K562 (cell line): ENCODE data around the gene FAM171A1. TPM values are rescaled to one million over a fixed set of nuclear protein-coding genes. Genes with fewer than 3 reads are reported as not detected.

ENCODE experiments used
- ATAC-seq: fragments of 200-7000 bp; cut with Tn5 transposase; 3 replicates; pipeline ENCODE4 v1.9.1; 2020; ENCODE audit warnings: moderate library complexity
- BruUV-seq: library from RNA; stranded (reverse); fragments of 400-500 nt; replicated peaks from 2 replicates; lab custom pipeline; 2021; lab: Mats Ljungman, UMichigan
- CTCF ChIA-PET: fragments of 300-600 bp; formaldehyde crosslinking; extraction: SDS; loops from one replicate; lab custom pipeline; 2021; ENCODE audit warnings: low intra/inter-chr PET ratio; lab: Yijun Ruan, JAX
- POLR2A ChIA-PET: fragments of 300-600, 350-650 bp; sonication (Branson Sonifier 250); formaldehyde crosslinking; extraction: SDS; loops from one replicate; lab custom pipeline; 2021; ENCODE audit warnings: antibody characterized with exemption, inconsistent platforms; lab: Yijun Ruan, JAX
- DNase-seq, 4 experiments: peaks; one replicate each; pipeline versions ENCODE4 v3.0.0 to v3.0.0-alpha.2; 2011 to 2018; ENCODE audit warnings: low spot score in 3 of 4, mixed read lengths in 3 of 4; ENCODE audit errors: extremely low read depth in 1 of 4
- FAIRE-seq: peaks from 2 replicates; lab custom pipeline; 2011; peaks lifted over from hg19 to GRCh38; lab: Jason Lieb, UNC
- H2AFZ ChIP-seq: 2 replicates; pipeline ENCODE4 v1.6.0; 2011; ENCODE audit warnings: low read depth, low read length, control low read depth, inconsistent platforms
- H3K27ac ChIP-seq: fragments of 200-600 bp; 3 replicates; pipeline ENCODE4 v1.8.0; 2011; ENCODE audit warnings: low read depth, mild to moderate bottlenecking, control low read depth, inconsistent platforms, low read length, moderate library complexity, mixed read lengths; ENCODE audit errors: extremely low read depth
- H3K27me3 ChIP-seq, 2 experiments: fragments of 300-600 bp in 1 of 2; 2 replicates in 1 of 2; 3 replicates in 1 of 2; pipeline versions ENCODE4 v1.6.0 to v1.8.0; 2011; ENCODE audit warnings: inconsistent platforms in 2 of 2, low read length in 2 of 2, mild to moderate bottlenecking in 1 of 2, mixed read lengths in 1 of 2, moderate library complexity in 1 of 2; ENCODE audit not compliant: control insufficient read depth in 2 of 2, insufficient read depth in 2 of 2
- H3K36me3 ChIP-seq: fragments of 300-600 bp; 3 replicates; pipeline ENCODE4 v1.8.0; 2011; ENCODE audit warnings: mild to moderate bottlenecking, low read length, inconsistent platforms; ENCODE audit not compliant: control insufficient read depth, insufficient read depth
- H3K4me1 ChIP-seq, 2 experiments: fragments of 200-600 bp in 1 of 2; replicated peaks in 1 of 2; 2 replicates in 1 of 2; 3 replicates in 1 of 2; pipeline versions ENCODE4 v1.5.1 to v1.8.0; 2011; ENCODE audit warnings: inconsistent platforms in 2 of 2, low read length in 2 of 2, mild to moderate bottlenecking in 1 of 2, mixed read lengths in 1 of 2, moderate library complexity in 1 of 2; ENCODE audit not compliant: control insufficient read depth in 2 of 2, insufficient read depth in 2 of 2
- H3K4me2 ChIP-seq: 2 replicates; pipeline ENCODE4 v1.6.1; 2011; ENCODE audit warnings: low read length, control low read depth, inconsistent platforms, mixed read lengths; ENCODE audit not compliant: insufficient read depth
- H3K4me3 ChIP-seq: fragments of 200-600 bp; sonication (generic), shearing (Covaris generic); 2 replicates; pipeline ENCODE4 v1.5.1; 2016; ENCODE audit warnings: control low read depth, inconsistent platforms
- H3K79me2 ChIP-seq: fragments of 200-600 bp; 3 replicates; pipeline ENCODE4 v1.8.0; 2011; ENCODE audit warnings: low read length, inconsistent platforms; ENCODE audit not compliant: control insufficient read depth, insufficient read depth
- H3K9ac ChIP-seq, 2 experiments: 2 replicates each; pipeline versions ENCODE4 v1.6.0 to v1.6.1; 2011; ENCODE audit warnings: low read depth in 2 of 2, low read length in 2 of 2, control low read depth in 1 of 2, inconsistent platforms in 1 of 2, mild to moderate bottlenecking in 1 of 2, mixed read lengths in 1 of 2; ENCODE audit not compliant: insufficient read depth in 1 of 2
- H3K9me1 ChIP-seq: one replicate; pipeline ENCODE4 v1.6.0; 2011; ENCODE audit warnings: inconsistent platforms, mild to moderate bottlenecking, low read length, moderate library complexity; ENCODE audit not compliant: control insufficient read depth, insufficient read depth
- H3K9me3 ChIP-seq: replicated peaks from 2 replicates; pipeline ENCODE4 v1.5.1; 2011; ENCODE audit warnings: low read depth, low read length, inconsistent platforms; ENCODE audit not compliant: control insufficient read depth, insufficient read depth
- H4K20me1 ChIP-seq: replicated peaks from 2 replicates; pipeline ENCODE4 v1.6.1; 2011; ENCODE audit warnings: low read length, inconsistent platforms, mixed read lengths; ENCODE audit not compliant: control insufficient read depth, insufficient read depth
- FOXJ2 ChIP-seq: fragments of 200-800 bp; sonication (Bioruptor generic); IDR thresholded peaks from 2 replicates; pipeline ENCODE4 v1.6.1; 2016; ENCODE audit warnings: missing genetic modification characterization, missing compliant biosample characterization
- RBM14 ChIP-seq: fragments of 200-400 bp; formaldehyde crosslinking; IDR thresholded peaks from 2 replicates; pipeline ENCODE4 v1.6.1; 2018; ENCODE audit warnings: low read depth, mild to moderate bottlenecking, low read length, moderate library complexity, borderline replicate concordance; ENCODE audit not compliant: insufficient read depth
- SUPT5H ChIP-seq: fragments of 450-650 bp; IDR thresholded peaks from 2 replicates; pipeline ENCODE4 v1.6.1; 2016
- TFAM ChIP-seq: fragments of 250-450 bp; sonication (Bioruptor Pico); conservative IDR thresholded peaks from 2 replicates; pipeline ENCODE4 v1.5.0; 2021; ENCODE audit warnings: mild to moderate bottlenecking, moderate library complexity
- ZNF778 ChIP-seq: fragments of 450-650 bp; formaldehyde crosslinking; IDR thresholded peaks from 2 replicates; pipeline ENCODE4 v1.4.0; 2020; ENCODE audit warnings: mild to moderate bottlenecking, moderate library complexity
- WGBS: fragments of 100-300 bp; shearing (Covaris generic); methylation state at CpG from one replicate; pipeline ENCODE4 v1.1.6; 2016; ENCODE audit warnings: low coverage, mixed read lengths; ENCODE audit not compliant: insufficient coverage; ENCODE audit errors: missing lambda C conversion rate; 5-methylcytosine and 5-hydroxymethylcytosine counted together
- in situ Hi-C: fragments of 300-500 bp; cut with MboI; formaldehyde crosslinking; loops from 4 replicates; pipeline ENCODE4 v1.15.0; 2018; ENCODE audit warnings: inconsistent platforms, mixed read lengths
- intact Hi-C: fragments of 100-400 bp; cut with micrococcal nuclease; formaldehyde crosslinking; loops from 2 replicates; pipeline ENCODE4 v1.14.2; 2022
- polyA plus RNA-seq, 8 experiments: library from polyadenylated mRNA; depleted of rRNA in 4 of 8; stranded (reverse) in 5 of 8; unstranded in 3 of 8; fragments of >200 nt; fragmentation: Nextera tagmentation in 2 of 8; fragmentation: Illumina TruSeq in 1 of 8; extraction: Ambion mirVana in 2 of 8; extraction: Trizol in 1 of 8; gene quantifications; 2 replicates each; pipeline versions ENCODE4 v1.2.1 to v1.2.3, GENCODE V29; 2011 to 2014; ENCODE audit warnings: inconsistent platforms in 1 of 8, missing spikeins in 1 of 8
- total RNA-seq, 7 experiments: library from RNA; depleted of rRNA in 6 of 7; stranded (reverse); fragments of >200 nt in 6 of 7; fragmentation: Illumina TruSeq in 2 of 7; extraction: Trizol in 2 of 7; gene quantifications; 2 replicates each; pipeline versions ENCODE4 v1.2.1 to v1.2.3, GENCODE V29; 2011 to 2021; ENCODE audit warnings: low replicate concordance in 1 of 7
- TF ChIP-seq, protein P1 (sequence below): sonication (generic); formaldehyde crosslinking; IDR thresholded peaks from 2 replicates; pipeline ENCODE4 v1.8.1; 2022; ENCODE audit warnings: missing genetic modification reagents
- TF ChIP-seq, protein P2 (sequence below): fragments of 200-600 bp; sonication (generic); IDR thresholded peaks from one replicate; pipeline ENCODE4 v1.6.1; 2012; ENCODE audit warnings: mild to moderate bottlenecking, low read depth, low read length, inconsistent platforms

Gene FAM171A1
- total and polyA plus RNA-seq, 9 of the 15 experiments (the other 6 are each of a cell fraction or from before 2014, with no cell fraction given): 0.51 to 8.2 (median 4.8) TPM

DNA sequence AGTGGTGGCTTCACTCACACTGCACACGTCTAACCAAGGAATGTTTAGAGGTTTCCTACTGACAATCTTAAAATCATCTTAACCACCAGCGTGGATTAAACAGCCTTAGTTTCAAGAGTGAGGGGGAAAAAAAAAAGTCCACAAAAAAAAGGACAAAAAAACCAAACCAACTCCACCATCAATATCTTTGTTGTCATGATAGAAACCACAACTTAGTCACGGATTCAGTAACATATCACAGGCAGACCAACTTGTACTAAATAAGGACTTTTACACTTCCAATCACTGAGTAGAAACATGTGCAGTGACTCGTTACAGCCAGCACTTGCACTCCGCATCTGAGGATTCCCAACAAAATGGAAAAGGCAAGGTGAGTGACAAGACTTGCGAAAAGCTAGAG, 46.5 kb downstream of the FAM171A1 start:
- H3K27ac ChIP-seq: no peak overlapping the region; the same call in 2 of the 3 replicates
- no peaks in the 10 kb centered on the region for H3K9me3 ChIP-seq
- no peak for ATAC-seq
- H3K27me3 ChIP-seq: no peaks in the 10 kb centered on the region; a peak in 1 of 5 replicates
- intact Hi-C loops (no loop called here), in situ Hi-C loops (no loop called here)
- TF ChIP-seq, protein P1, sequence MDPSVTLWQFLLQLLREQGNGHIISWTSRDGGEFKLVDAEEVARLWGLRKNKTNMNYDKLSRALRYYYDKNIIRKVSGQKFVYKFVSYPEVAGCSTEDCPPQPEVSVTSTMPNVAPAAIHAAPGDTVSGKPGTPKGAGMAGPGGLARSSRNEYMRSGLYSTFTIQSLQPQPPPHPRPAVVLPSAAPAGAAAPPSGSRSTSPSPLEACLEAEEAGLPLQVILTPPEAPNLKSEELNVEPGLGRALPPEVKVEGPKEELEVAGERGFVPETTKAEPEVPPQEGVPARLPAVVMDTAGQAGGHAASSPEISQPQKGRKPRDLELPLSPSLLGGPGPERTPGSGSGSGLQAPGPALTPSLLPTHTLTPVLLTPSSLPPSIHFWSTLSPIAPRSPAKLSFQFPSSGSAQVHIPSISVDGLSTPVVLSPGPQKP (CRISPR knock-in tag): no peak
- no peak for TF ChIP-seq SUPT5H
- no peak for TF ChIP-seq TFAM
- TF ChIP-seq ZNF778 (CRISPR knock-in tag): no peak
- TF ChIP-seq RBM14: no peak
- TF ChIP-seq FOXJ2 (tag): no peak
- TF ChIP-seq, protein P2, sequence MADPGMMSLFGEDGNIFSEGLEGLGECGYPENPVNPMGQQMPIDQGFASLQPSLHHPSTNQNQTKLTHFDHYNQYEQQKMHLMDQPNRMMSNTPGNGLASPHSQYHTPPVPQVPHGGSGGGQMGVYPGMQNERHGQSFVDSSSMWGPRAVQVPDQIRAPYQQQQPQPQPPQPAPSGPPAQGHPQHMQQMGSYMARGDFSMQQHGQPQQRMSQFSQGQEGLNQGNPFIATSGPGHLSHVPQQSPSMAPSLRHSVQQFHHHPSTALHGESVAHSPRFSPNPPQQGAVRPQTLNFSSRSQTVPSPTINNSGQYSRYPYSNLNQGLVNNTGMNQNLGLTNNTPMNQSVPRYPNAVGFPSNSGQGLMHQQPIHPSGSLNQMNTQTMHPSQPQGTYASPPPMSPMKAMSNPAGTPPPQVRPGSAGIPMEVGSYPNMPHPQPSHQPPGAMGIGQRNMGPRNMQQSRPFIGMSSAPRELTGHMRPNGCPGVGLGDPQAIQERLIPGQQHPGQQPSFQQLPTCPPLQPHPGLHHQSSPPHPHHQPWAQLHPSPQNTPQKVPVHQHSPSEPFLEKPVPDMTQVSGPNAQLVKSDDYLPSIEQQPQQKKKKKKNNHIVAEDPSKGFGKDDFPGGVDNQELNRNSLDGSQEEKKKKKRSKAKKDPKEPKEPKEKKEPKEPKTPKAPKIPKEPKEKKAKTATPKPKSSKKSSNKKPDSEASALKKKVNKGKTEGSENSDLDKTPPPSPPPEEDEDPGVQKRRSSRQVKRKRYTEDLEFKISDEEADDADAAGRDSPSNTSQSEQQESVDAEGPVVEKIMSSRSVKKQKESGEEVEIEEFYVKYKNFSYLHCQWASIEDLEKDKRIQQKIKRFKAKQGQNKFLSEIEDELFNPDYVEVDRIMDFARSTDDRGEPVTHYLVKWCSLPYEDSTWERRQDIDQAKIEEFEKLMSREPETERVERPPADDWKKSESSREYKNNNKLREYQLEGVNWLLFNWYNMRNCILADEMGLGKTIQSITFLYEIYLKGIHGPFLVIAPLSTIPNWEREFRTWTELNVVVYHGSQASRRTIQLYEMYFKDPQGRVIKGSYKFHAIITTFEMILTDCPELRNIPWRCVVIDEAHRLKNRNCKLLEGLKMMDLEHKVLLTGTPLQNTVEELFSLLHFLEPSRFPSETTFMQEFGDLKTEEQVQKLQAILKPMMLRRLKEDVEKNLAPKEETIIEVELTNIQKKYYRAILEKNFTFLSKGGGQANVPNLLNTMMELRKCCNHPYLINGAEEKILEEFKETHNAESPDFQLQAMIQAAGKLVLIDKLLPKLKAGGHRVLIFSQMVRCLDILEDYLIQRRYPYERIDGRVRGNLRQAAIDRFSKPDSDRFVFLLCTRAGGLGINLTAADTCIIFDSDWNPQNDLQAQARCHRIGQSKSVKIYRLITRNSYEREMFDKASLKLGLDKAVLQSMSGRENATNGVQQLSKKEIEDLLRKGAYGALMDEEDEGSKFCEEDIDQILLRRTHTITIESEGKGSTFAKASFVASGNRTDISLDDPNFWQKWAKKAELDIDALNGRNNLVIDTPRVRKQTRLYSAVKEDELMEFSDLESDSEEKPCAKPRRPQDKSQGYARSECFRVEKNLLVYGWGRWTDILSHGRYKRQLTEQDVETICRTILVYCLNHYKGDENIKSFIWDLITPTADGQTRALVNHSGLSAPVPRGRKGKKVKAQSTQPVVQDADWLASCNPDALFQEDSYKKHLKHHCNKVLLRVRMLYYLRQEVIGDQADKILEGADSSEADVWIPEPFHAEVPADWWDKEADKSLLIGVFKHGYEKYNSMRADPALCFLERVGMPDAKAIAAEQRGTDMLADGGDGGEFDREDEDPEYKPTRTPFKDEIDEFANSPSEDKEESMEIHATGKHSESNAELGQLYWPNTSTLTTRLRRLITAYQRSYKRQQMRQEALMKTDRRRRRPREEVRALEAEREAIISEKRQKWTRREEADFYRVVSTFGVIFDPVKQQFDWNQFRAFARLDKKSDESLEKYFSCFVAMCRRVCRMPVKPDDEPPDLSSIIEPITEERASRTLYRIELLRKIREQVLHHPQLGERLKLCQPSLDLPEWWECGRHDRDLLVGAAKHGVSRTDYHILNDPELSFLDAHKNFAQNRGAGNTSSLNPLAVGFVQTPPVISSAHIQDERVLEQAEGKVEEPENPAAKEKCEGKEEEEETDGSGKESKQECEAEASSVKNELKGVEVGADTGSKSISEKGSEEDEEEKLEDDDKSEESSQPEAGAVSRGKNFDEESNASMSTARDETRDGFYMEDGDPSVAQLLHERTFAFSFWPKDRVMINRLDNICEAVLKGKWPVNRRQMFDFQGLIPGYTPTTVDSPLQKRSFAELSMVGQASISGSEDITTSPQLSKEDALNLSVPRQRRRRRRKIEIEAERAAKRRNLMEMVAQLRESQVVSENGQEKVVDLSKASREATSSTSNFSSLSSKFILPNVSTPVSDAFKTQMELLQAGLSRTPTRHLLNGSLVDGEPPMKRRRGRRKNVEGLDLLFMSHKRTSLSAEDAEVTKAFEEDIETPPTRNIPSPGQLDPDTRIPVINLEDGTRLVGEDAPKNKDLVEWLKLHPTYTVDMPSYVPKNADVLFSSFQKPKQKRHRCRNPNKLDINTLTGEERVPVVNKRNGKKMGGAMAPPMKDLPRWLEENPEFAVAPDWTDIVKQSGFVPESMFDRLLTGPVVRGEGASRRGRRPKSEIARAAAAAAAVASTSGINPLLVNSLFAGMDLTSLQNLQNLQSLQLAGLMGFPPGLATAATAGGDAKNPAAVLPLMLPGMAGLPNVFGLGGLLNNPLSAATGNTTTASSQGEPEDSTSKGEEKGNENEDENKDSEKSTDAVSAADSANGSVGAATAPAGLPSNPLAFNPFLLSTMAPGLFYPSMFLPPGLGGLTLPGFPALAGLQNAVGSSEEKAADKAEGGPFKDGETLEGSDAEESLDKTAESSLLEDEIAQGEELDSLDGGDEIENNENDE: no peak
- H3K4me1 ChIP-seq: peaks cover 0 to 15% of the 10 kb centered on the region in 2 experiments; a peak in 3 of 5 replicates
- no peak overlapping the region for H2AFZ ChIP-seq
- no TSS peak for BruUV-seq
- POLR2A ChIA-PET: interaction anchor here (0.8 to 1.8 kb wide), 2 partner anchors 13 to 35 kb away, joined by 5 to 6 read pairs; no protein-coding TSS in a partner anchor
- no peaks in the 10 kb centered on the region for H3K36me3 ChIP-seq
- 52% methylated on average over 6 of the region's 6 CpGs for WGBS
- H3K9ac ChIP-seq: no peak overlapping the region
- H3K9me1 ChIP-seq: no peaks in the 10 kb centered on the region
- CTCF ChIA-PET: no interaction called here
- H4K20me1 ChIP-seq: no peaks in the 10 kb centered on the region
- no peak for FAIRE-seq
- H3K4me2 ChIP-seq: no peak overlapping the region
- H3K79me2 ChIP-seq: no peaks in the 10 kb centered on the region
- H3K4me3 ChIP-seq: no peak overlapping the region
- DNase-seq: no peak
